ENCODE data around the gene RARS1.

The RARS1 gene

DNA sequence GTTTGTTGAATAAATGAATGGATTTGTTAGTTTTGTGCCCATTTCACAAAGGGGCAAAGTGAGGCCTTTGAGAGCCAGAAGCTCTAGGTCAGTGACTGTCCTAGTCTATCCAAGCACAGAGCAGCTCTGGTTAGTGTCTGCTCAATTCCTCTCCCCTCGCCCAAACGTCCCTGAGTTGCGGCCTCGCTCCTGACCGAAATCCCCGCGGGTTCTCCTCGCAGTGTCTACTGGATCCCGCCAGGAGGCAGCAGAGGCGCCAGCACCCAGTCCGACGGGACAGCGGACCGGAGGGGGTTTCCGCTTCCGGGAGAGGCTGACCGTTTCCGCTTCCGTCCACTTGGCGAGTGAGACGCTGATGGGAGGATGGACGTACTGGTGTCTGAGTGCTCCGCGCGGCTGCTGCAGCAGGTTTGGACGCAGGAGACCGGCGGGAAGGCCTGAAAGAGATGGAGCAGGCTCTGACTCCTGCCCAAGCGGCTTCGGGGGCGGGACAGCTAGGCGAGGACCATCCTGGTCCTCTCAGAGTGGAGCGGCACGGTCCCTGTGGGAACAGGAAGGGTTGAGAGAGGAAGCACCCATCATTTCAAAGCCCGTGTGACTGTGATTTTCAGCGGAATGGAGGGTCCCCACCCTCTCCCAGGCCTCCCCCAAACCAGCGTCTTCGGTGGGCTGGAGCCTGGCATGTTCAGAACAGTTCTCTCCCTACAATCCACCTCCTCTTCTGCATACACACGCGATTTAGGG, at the start of gene RARS1:
TSS of gene RARS1 (plus strand) at position 336 of the 744 bp plus-strand sequence. CDS start at position 364, 28 bp downstream.
- Histone ChIP-seq H3K9ac (ENCODE audit: low read depth, low read length) (peak within 1 kb of the TSS; percentile 49), H3K27ac (ENCODE audit: low read depth, low read length) (no peak within 1 kb of the TSS), H3K4me1 (ENCODE audit: control insufficient read depth, insufficient read depth, low read length) (peaks cover 3% of the 10 kb centered on the region; the same call in 1 of the 2 replicates), H3K36me3 (ENCODE audit: control insufficient read depth, insufficient read depth, low read length) (peaks cover 36% of the 10 kb centered on the region), H3K4me3 (ENCODE audit: low read depth, low read length) (peak within 1 kb of the TSS; percentile 90), H3K27me3 (ENCODE audit: control insufficient read depth, insufficient read depth, low read length) (no peaks in the 10 kb centered on the region), H3K9me3 (ENCODE audit: control insufficient read depth, insufficient read depth, low read length) (no peaks in the 10 kb centered on the region)

- Histone ChIP-seq H3K27ac (ENCODE audit: low read depth, low read length) (no peak overlapping the region), H3K9ac (ENCODE audit: low read depth, low read length) (no peak overlapping the region), H3K36me3 (ENCODE audit: control insufficient read depth, insufficient read depth, low read length) (peaks cover 54% of the 10 kb centered on the region), H3K27me3 (ENCODE audit: control insufficient read depth, insufficient read depth, low read length) (no peaks in the 10 kb centered on the region), H3K9me3 (ENCODE audit: control insufficient read depth, insufficient read depth, low read length) (no peaks in the 10 kb centered on the region), H3K4me3 (ENCODE audit: low read depth, low read length) (no peak overlapping the region), H3K4me1 (ENCODE audit: control insufficient read depth, insufficient read depth, low read length) (peaks cover 9% of the 10 kb centered on the region; the same call in 1 of the 2 replicates)
Observed at GRCh38 chr5:168438349-168438748, 47.9 kb upstream of the RARS1 start.

GRCh38 chr5:168443533-168443932, 42.7 kb upstream of the RARS1 start:
- Histone ChIP-seq H3K4me3 (ENCODE audit: low read depth, low read length) (no peak overlapping the region), H3K9ac (ENCODE audit: low read depth, low read length) (no peak overlapping the region), H3K9me3 (ENCODE audit: control insufficient read depth, insufficient read depth, low read length) (no peaks in the 10 kb centered on the region), H3K4me1 (ENCODE audit: control insufficient read depth, insufficient read depth, low read length) (no peaks in the 10 kb centered on the region), H3K27me3 (ENCODE audit: control insufficient read depth, insufficient read depth, low read length) (no peaks in the 10 kb centered on the region), H3K27ac (ENCODE audit: low read depth, low read length) (no peak overlapping the region), H3K36me3 (ENCODE audit: control insufficient read depth, insufficient read depth, low read length) (peaks cover 48% of the 10 kb centered on the region)

GRCh38 chr5:168443950-168444700, 42.1 kb upstream of the RARS1 start:
- H3K36me3 ChIP-seq (ENCODE audit: control insufficient read depth, insufficient read depth, low read length): peaks cover 48% of the 10 kb centered on the region
- no peaks in the 10 kb centered on the region for H3K9me3 ChIP-seq (ENCODE audit: control insufficient read depth, insufficient read depth, low read length)
- H3K27me3 ChIP-seq (ENCODE audit: control insufficient read depth, insufficient read depth, low read length): no peaks in the 10 kb centered on the region
- H3K27ac ChIP-seq (ENCODE audit: low read depth, low read length): no peak overlapping the region
- no peak overlapping the region for H3K9ac ChIP-seq (ENCODE audit: low read depth, low read length)
- no peaks in the 10 kb centered on the region for H3K4me1 ChIP-seq (ENCODE audit: control insufficient read depth, insufficient read depth, low read length)
- no peak overlapping the region for H3K4me3 ChIP-seq (ENCODE audit: low read depth, low read length)

DNA sequence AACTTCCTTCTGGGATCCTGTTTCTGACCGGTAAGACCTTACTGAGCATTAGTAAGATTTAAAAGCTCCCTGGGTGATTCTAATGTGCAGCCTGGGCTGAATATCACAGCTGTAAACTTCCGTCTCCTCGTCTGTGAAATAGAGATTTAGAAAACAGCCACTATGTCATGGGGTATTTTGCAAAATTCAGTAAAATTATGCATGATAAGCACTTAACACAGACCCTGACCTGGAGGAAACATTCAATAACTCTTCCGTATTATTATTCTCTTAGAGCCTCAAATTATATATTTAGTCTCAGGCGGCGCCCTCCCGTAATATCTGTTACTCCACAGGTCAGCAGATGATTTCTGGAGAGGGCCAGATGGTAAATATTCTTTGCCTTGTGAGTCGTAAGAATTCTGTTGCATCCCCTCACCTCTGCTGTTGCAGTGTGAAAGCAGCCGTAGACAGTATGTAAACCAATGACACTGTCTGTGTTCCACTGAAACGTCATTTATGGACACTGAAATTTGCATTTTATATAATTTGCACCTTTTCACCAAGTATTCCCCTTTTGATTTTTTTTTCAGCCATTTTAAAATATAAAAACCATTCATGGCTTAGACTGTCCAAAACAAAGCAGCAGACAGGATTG, 39.2 kb upstream of the RARS1 start:
- peaks cover 38% of the 10 kb centered on the region for H3K36me3 ChIP-seq (ENCODE audit: control insufficient read depth, insufficient read depth, low read length)
- no peaks in the 10 kb centered on the region for H3K4me1 ChIP-seq (ENCODE audit: control insufficient read depth, insufficient read depth, low read length)
- no peak overlapping the region for H3K4me3 ChIP-seq (ENCODE audit: low read depth, low read length)
- no peak overlapping the region for H3K9ac ChIP-seq (ENCODE audit: low read depth, low read length)
- no peak overlapping the region for H3K27ac ChIP-seq (ENCODE audit: low read depth, low read length)
- no peaks in the 10 kb centered on the region for H3K9me3 ChIP-seq (ENCODE audit: control insufficient read depth, insufficient read depth, low read length)
- no peaks in the 10 kb centered on the region for H3K27me3 ChIP-seq (ENCODE audit: control insufficient read depth, insufficient read depth, low read length)

DNA sequence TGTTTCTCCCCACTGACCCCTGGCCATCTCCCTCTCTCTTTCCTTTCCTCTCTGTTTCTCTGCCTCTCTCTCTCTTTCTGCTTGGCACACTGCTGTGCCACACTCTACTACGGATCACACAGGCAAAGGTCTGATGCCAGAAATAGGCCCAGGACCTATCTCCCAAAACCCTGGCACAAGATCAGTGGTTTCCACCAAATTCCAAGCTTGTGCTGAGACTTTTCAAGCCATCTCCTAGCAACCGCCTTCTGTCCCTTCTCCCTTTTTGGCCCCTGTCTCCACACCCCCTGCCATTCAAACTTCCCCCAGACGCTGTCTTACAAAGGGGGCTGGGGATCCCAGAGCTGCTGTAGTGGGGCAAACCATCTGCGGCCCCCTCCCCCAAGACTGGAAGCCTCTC, 38.5 kb upstream of the RARS1 start:
- H3K9ac ChIP-seq (ENCODE audit: low read depth, low read length): no peak overlapping the region
- H3K4me3 ChIP-seq (ENCODE audit: low read depth, low read length): no peak overlapping the region
- H3K9me3 ChIP-seq (ENCODE audit: control insufficient read depth, insufficient read depth, low read length): no peaks in the 10 kb centered on the region
- no peaks in the 10 kb centered on the region for H3K27me3 ChIP-seq (ENCODE audit: control insufficient read depth, insufficient read depth, low read length)
- H3K4me1 ChIP-seq (ENCODE audit: control insufficient read depth, insufficient read depth, low read length): no peaks in the 10 kb centered on the region
- H3K27ac ChIP-seq (ENCODE audit: low read depth, low read length): no peak overlapping the region
- peaks cover 37% of the 10 kb centered on the region for H3K36me3 ChIP-seq (ENCODE audit: control insufficient read depth, insufficient read depth, low read length)

DNA sequence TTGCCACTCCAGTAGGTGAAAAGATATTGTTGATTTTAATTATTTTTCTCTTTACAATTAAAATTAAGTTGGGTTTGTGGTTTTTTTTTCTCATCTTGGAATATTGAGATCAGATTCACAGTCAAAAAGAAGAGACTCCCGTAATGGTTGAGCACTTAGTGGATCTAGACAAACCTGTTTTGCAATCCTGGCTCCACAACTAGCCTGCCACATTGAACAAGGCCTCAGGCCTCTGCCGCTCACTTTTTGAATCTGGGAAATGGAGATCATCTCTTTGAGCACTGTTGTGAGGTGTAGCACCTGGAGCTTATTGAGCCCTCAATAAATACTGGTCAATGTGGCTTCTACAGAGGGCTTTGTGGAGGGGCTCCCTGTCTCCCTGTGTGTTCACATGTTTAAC, 37.1 kb upstream of the RARS1 start:
- Histone ChIP-seq H3K36me3 (ENCODE audit: control insufficient read depth, insufficient read depth, low read length) (peaks cover 29% of the 10 kb centered on the region), H3K4me1 (ENCODE audit: control insufficient read depth, insufficient read depth, low read length) (no peaks in the 10 kb centered on the region), H3K9ac (ENCODE audit: low read depth, low read length) (no peak overlapping the region), H3K27ac (ENCODE audit: low read depth, low read length) (no peak overlapping the region), H3K9me3 (ENCODE audit: control insufficient read depth, insufficient read depth, low read length) (no peaks in the 10 kb centered on the region), H3K4me3 (ENCODE audit: low read depth, low read length) (no peak overlapping the region), H3K27me3 (ENCODE audit: control insufficient read depth, insufficient read depth, low read length) (no peaks in the 10 kb centered on the region)

DNA sequence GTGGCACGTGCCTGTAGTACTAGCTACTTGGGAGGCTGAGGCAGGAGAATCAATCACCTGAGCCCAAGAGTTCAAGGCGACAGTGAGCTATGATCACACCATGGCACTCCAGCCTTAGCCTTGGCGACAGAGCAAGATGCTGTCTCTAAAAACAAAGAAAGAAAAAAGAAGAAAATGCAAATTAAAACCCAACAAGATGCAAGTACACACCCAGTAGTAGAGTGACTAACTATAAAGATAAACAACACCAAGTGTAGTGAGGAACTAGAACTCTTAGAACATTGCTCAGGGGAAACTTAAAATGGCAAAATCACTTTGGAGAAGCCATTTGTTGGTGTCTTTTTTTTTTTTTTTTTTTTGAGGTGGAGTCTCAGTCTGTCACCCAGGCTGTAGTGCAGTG, 34.7 kb upstream of the RARS1 start:
- Histone ChIP-seq H3K27me3 (ENCODE audit: control insufficient read depth, insufficient read depth, low read length) (no peaks in the 10 kb centered on the region), H3K36me3 (ENCODE audit: control insufficient read depth, insufficient read depth, low read length) (peaks cover 41% of the 10 kb centered on the region), H3K4me1 (ENCODE audit: control insufficient read depth, insufficient read depth, low read length) (no peaks in the 10 kb centered on the region), H3K9me3 (ENCODE audit: control insufficient read depth, insufficient read depth, low read length) (no peaks in the 10 kb centered on the region), H3K4me3 (ENCODE audit: low read depth, low read length) (no peak overlapping the region), H3K27ac (ENCODE audit: low read depth, low read length) (no peak overlapping the region), H3K9ac (ENCODE audit: low read depth, low read length) (no peak overlapping the region)

DNA sequence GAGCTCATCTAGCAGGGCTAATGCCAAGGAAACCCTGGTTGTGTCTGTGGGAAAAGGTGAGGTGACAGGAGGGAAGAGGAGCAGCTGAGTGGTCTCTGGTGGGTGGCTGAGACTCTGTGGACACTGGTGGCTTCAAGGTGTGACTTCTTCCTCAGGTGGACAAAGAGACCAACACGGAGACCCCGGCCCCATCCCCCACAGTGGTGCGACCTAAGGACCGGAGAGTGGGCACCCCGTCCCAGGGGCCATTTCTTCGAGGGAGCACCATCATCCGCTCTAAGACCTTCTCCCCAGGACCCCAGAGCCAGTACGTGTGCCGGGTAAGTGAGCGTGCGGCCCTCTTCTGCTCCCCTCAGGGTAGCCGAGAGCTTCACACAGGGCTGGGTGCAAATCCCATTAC, 31.1 kb upstream of the RARS1 start:
- H3K36me3 ChIP-seq (ENCODE audit: control insufficient read depth, insufficient read depth, low read length): peaks cover 66% of the 10 kb centered on the region
- H3K4me3 ChIP-seq (ENCODE audit: low read depth, low read length): no peak overlapping the region
- no peaks in the 10 kb centered on the region for H3K27me3 ChIP-seq (ENCODE audit: control insufficient read depth, insufficient read depth, low read length)
- no peak overlapping the region for H3K27ac ChIP-seq (ENCODE audit: low read depth, low read length)
- no peaks in the 10 kb centered on the region for H3K9me3 ChIP-seq (ENCODE audit: control insufficient read depth, insufficient read depth, low read length)
- no peak overlapping the region for H3K9ac ChIP-seq (ENCODE audit: low read depth, low read length)
- H3K4me1 ChIP-seq (ENCODE audit: control insufficient read depth, insufficient read depth, low read length): no peaks in the 10 kb centered on the region

DNA sequence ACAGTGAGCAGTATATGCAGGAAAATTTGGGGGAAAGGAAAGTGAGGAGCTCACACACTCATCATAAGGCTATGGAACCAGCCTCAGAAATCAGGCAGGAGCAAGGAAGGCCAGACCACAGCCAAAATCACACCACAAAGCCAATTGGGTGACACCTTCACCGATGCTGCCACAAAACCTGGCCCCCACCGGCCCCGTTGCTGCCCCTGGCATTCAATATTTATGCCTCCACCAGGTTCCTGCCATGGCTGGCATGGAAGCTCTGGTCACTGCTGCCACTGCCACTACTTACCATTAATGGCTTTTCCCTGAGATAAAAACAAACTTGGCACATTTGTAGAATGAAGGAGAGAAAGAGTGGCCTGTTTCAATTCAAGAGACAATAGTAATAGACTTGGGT, 28.7 kb upstream of the RARS1 start:
- peaks cover 75% of the 10 kb centered on the region for H3K36me3 ChIP-seq (ENCODE audit: control insufficient read depth, insufficient read depth, low read length)
- no peaks in the 10 kb centered on the region for H3K4me1 ChIP-seq (ENCODE audit: control insufficient read depth, insufficient read depth, low read length)
- no peak overlapping the region for H3K9ac ChIP-seq (ENCODE audit: low read depth, low read length)
- no peak overlapping the region for H3K27ac ChIP-seq (ENCODE audit: low read depth, low read length)
- no peaks in the 10 kb centered on the region for H3K27me3 ChIP-seq (ENCODE audit: control insufficient read depth, insufficient read depth, low read length)
- no peak overlapping the region for H3K4me3 ChIP-seq (ENCODE audit: low read depth, low read length)
- no peaks in the 10 kb centered on the region for H3K9me3 ChIP-seq (ENCODE audit: control insufficient read depth, insufficient read depth, low read length)

DNA sequence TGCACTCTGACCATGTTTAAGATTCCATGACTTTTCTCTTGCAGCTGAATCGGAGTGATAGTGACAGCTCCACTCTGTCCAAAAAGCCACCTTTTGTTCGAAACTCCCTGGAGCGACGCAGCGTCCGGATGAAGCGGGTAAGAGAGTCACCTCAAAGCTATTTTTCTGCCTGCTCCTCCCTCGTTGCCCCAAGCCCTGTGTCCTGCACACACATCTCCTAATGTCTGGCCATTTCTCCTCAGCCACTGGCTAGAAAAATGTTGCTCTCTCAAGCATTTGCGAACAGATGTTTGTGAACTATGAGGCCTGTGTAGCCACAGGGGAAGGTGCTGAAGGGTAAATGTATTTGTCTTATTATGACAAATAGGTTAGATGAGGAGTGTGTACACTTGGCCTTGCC, 25.7 kb upstream of the RARS1 start:
- Histone ChIP-seq H3K27me3 (ENCODE audit: control insufficient read depth, insufficient read depth, low read length) (no peaks in the 10 kb centered on the region), H3K36me3 (ENCODE audit: control insufficient read depth, insufficient read depth, low read length) (peaks cover 78% of the 10 kb centered on the region), H3K4me1 (ENCODE audit: control insufficient read depth, insufficient read depth, low read length) (no peaks in the 10 kb centered on the region), H3K9me3 (ENCODE audit: control insufficient read depth, insufficient read depth, low read length) (no peaks in the 10 kb centered on the region), H3K9ac (ENCODE audit: low read depth, low read length) (no peak overlapping the region), H3K27ac (ENCODE audit: low read depth, low read length) (no peak overlapping the region), H3K4me3 (ENCODE audit: low read depth, low read length) (no peak overlapping the region)

Data from HUES48 (cell line).